ENCODE results near the gene ZNF470.

Gene ZNF470

DNA sequence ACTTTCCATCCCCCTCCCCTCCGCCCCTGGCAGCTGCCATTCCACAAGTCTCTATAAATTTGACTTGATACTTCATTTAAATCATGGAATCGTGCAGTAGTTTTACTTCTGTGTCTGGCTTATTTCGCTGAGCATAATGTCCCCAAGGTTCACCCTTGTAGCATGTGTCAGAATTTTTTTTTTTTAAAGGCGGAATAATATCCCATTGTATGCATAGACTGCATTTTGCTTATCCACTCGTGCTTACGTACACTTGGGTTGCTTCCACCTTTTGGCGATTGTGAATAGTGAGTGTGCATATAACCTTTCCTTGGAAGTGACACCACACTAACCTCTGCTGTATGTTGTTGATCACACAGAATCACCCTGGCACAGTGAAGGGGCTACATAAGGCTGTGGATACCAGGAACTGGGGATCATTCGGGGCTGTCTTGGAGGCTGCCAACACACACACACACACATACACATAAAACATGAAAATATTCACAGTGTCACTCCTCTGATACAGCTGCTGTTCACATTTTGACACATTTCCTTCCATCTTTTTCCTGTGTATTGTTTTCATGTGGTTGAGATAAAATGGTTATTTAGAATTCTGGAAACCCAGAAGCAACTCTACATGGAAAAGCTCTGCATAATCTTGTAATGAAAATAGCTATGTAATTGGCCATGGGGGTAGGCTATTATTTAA, 41.2 kb downstream of the ZNF470 start:
- no peak for DNase-seq (ENCODE audit: low read depth)

DNA sequence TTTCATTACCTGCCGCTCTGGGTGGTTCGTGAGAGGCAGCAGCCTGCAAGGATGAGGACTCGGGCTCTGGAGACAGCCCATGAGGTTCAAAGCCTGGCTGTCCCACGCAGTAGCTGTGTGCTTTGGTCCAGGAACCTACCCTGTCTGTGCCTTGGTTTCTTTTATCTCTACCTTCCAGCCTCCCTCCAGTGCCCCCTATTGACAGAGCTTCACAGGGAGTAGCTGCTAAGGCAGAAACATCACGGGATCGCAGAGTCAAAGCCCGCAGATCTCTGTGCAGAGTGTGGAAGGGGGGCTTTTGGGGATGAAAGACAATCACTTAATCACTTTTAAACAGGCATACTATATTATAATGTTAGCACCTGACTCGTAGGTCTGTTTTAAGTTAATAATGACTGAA, 44.0 kb downstream of the ZNF470 start:
- no peak for DNase-seq (ENCODE audit: low read depth)

DNA sequence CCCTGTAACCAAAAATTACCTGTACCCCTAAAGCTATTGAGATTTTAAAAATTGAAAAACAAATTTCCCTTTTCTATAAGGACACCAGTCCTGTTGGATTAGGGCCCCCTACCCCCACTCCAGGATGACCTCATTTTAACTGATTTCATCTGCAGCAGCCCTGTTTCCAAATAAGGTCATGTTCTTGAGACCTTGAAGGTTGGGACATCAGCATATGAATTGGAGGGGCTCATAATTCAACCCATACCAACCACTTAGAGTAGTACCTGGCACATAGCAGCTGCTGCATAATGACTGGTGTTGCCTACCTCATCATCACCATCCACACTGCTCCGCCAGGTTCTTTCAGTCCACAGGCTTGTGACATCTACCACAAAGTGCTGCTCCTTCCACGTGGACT, 45.5 kb downstream of the ZNF470 start:
- DNase-seq (ENCODE audit: low read depth), result no peak

DNA sequence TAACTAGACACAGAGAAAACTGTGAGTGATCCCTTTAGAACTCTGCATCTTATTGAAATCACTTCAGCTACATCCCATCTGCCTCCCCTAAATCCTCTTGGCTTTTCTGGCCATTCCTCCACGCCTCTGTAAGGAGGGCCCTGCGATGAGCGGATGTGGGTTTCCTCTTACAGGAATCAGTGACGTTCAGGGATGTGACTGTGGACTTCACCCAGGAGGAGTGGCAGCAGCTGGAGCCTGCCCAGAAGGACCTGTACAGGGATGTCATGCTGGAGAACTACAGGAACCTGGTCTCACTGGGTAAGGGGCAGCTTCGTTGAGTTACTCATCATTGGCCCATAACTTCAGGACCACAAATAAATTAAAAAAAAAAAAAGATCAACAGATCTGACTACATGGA, 46.4 kb downstream of the ZNF470 start:
- DNase-seq (ENCODE audit: low read depth), result no peak

DNA sequence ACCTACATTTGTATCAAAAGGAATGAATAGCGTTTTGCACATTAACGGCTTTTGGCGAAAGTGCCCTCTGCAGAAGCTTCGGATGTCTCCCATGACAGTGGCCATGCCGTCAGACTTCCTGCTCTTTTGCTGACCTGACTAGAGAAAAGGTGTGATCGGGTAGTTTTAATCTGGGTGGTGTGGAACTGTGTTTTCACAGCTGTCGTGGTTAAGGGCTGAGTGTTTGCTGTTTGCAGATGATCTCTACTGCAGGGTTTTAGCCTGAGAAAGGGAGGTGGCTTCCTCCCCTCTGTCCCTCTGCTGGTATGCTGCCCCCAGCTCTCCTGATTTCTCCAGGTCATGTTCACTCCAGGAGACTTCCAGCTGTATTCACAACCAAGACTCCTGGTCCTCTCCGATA, 50.3 kb downstream of the ZNF470 start:
- DNase-seq (ENCODE audit: low read depth), result no peak

DNA sequence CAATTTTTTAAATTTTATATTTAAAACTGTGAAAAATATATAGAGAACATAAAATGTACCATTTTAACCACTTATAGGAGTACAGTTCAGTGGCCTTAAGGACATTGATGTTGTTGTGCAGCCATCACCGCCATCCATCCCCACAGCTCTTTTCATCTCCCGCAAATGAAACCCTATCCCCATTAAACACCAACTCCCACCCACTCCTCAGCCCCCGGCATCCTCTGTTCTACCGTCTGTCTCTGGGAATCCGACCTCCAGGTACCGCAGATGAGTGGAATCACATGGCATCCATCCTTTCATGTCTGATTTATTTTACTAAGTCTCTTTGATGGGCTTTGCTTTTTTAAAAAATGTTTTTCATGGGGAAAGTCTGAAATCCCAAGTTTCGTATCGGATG, 51.9 kb downstream of the ZNF470 start:
- no peak for DNase-seq (ENCODE audit: low read depth)

DNA sequence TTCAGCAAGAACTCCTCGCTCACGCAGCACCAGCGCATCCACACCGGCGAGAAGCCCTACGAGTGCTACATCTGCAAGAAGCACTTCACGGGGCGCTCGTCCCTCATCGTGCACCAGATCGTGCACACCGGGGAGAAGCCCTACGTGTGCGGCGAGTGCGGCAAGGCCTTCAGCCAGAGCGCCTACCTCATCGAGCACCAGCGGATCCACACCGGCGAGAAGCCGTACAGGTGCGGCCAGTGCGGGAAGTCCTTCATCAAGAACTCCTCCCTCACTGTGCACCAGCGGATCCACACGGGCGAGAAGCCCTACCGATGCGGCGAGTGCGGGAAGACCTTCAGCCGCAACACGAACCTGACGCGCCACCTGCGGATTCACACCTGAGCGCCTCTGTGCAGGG, 55.1 kb downstream of the ZNF470 start:
- no peak for DNase-seq (ENCODE audit: low read depth)

DNA sequence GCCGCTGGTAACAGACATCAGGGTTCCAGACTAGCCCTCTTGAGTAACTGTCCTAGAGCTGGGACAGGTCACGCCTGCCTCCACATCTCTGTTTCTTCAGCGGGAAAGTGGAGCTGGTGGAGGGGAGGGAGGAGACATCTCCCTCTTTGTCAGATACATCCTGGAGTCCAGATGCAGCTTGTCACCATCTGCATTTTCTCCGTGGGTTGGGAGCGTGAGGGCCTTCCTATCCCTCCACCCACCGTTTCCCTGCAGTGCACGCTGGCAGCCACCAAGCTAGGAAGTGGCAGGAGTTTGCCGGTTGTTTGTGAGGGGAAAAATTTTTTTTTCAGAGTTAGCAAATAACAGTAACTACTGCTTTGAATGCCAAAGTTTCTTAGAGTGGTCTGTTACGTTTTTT, 55.7 kb downstream of the ZNF470 start:
- no peak for DNase-seq (ENCODE audit: low read depth)

DNA sequence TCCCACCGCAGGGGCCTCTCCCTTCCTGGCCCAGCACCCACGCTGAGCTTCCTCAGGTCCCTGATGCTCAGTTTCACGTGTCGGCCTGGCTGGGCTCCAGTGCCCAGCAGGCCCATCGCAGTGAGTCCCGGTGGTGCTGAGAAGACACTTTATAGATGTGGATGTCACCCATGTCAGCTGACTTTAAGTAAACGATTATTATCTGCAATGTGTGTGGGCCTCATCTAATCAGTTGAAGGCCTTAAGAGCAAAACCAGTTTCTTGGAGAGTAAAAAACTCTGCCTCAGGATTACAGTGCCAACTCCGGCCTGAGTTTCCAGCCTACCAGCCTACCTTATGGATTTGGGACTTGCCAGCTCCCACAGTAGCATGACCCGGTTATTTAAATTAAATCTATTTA, 58.4 kb downstream of the ZNF470 start:
- no peak for DNase-seq (ENCODE audit: low read depth)

DNA sequence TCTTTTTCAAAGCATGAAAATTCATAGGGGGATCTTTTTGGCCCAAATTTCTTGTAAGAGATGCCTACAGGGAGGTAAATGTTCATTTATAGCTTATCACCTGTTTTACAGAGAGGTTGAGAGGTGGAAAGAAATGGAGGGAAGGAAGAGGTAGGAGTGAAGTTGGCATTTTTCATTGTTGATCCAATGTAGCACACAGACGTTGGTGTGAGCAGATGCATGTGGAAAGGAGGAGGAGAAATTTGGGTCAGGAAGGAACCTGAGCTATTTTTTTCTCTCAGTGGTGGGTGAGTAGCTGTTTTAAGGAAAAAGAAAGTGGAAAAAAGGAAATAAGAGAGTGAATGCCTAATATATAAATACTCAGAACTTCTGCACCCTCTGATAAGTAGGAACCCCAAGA, 65.8 kb downstream of the ZNF470 start:
- DNase-seq (ENCODE audit: low read depth), result no peak

DNA sequence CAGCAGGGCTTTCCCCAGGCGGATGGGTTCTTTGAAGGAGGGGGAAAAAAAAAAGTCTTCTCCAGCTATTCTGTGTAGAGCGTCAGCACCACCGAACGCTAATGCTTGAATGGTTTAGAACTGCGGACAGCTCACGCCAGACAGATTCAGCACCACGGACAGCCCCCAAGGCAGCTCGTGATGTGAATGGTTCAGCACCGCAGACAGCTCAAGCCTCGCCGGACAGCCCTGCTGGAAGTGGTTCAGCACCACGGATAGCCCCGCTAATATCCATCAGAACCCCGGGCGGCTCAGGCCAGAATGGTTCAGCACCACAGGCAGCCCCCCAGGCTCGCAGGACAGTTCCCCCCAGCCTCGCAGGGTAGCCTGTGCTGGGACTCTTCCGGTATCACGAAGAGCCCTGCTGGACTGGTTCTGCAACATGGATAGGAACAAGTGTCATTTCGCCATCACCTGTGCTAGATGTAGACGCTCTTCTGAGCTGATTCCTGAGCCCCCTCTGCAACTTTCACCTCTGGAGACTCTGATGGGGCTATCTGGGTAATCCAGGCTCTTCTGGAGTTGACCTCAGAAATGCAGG, 70.8 kb downstream of the ZNF470 start:
- DNase-seq (ENCODE audit: low read depth), result no peak
